NT2/D1 (cell line): ENCODE results near the gene ARHGAP25.

Experiments
- SUZ12 ChIP-seq: IDR thresholded peaks from 2 replicates; pipeline ENCODE4 v1.6.1; 2011; ENCODE audit not compliant: insufficient read length, insufficient read depth; ENCODE audit errors: extremely low read depth
- ZNF274 ChIP-seq: IDR thresholded peaks from 2 replicates; pipeline ENCODE4 v1.6.1; 2011; ENCODE audit warnings: mild to moderate bottlenecking, low read depth, low read length

GRCh38 chr2:68757081-68757480 is 22.5 kb downstream of the ARHGAP25 start:
- TF ChIP-seq SUZ12 = no peak
- TF ChIP-seq ZNF274 = no peak
